ENCODE results near the gene NAT9. TPM values are rescaled to one million over a fixed set of nuclear protein-coding genes. Genes with fewer than 3 reads are reported as not detected.

The NAT9 gene
- polyA plus RNA-seq, 1 donor = 34.2 TPM

DNA sequence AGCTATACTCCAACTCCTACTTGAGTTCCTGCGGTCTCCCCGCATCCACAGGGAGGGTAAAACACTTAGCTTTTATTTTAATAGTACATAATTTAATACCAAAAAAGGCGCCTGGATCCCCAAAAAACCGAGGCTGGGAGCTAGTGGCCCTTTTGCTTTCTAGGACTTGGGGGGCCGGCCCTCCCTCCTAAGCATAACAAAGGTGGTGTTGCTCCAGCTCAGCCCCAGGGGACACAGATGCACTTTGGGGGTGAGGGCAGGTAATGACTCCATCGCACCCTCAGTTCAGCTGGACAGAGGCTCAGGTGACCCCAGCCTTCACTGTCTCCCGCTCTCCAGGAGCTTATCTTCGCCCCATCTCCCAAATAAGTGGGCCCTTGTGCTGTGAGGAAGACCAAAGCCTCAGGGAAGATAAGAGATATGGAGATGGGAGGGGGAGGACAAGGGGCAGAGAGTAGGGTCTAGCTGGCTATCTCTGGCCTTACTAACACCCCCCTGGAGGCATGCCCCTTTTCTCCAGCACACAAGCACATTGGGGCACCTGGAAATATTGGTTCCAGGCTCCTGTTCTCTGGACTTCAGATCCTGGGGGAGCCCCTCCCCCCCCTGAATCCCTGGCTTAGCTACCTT is 30.5 kb downstream of the NAT9 start:
- H3K4me1 ChIP-seq (ENCODE audit: control insufficient read depth, insufficient read depth, low read length) = peaks cover 55% of the 10 kb centered on the region
- DNase-seq = no peak

GRCh38 chr17:74744714-74745547 is 31.2 kb downstream of the NAT9 start:
- H3K27me3 ChIP-seq (ENCODE audit: control insufficient read depth, insufficient read depth, low read length) = no peaks in the 10 kb centered on the region
- DNase-seq = peak in 1 of 2 donors; percentile 73
- H3K4me3 ChIP-seq (ENCODE audit: low read length) = no peak overlapping the region
- H3K4me1 ChIP-seq (ENCODE audit: control insufficient read depth, insufficient read depth, low read length) = peaks cover 56% of the 10 kb centered on the region
- peaks cover 2% of the 10 kb centered on the region for H3K36me3 ChIP-seq (ENCODE audit: control insufficient read depth, insufficient read depth, low read length)
- H3K27ac ChIP-seq (ENCODE audit: low read length) = no peak overlapping the region
- peaks cover 2% of the 10 kb centered on the region for H3K9me3 ChIP-seq (ENCODE audit: control insufficient read depth, low read depth, low read length)
- no CpG with 5 or more reads among the region's 24 CpGs for whole genome bisulfite sequencing (ENCODE audit: insufficient coverage, low lambda C conversion rate)

More for the DNA sequence above, 30.5 kb downstream of the NAT9 start:
- Histone ChIP-seq H3K4me3 (ENCODE audit: low read length) (no peak overlapping the region), H3K9me3 (ENCODE audit: control insufficient read depth, low read depth, low read length) (peaks cover 2% of the 10 kb centered on the region), H3K27me3 (ENCODE audit: control insufficient read depth, insufficient read depth, low read length) (no peaks in the 10 kb centered on the region), H3K36me3 (ENCODE audit: control insufficient read depth, insufficient read depth, low read length) (peaks cover 2% of the 10 kb centered on the region), H3K27ac (ENCODE audit: low read length) (no peak overlapping the region)
- WGBS (ENCODE audit: insufficient coverage, low lambda C conversion rate) = 100% methylated on average over 1 of the region's 8 CpGs

GRCh38 chr17:74744349-74744713 is 31.8 kb downstream of the NAT9 start:
- H3K9me3 ChIP-seq (ENCODE audit: control insufficient read depth, low read depth, low read length) = peaks cover 2% of the 10 kb centered on the region
- H3K36me3 ChIP-seq (ENCODE audit: control insufficient read depth, insufficient read depth, low read length) = peaks cover under 1% of the 10 kb centered on the region
- H3K4me1 ChIP-seq (ENCODE audit: control insufficient read depth, insufficient read depth, low read length) = peaks cover 56% of the 10 kb centered on the region
- WGBS (ENCODE audit: insufficient coverage, low lambda C conversion rate) = no CpG with 5 or more reads among the region's 2 CpGs
- no peaks in the 10 kb centered on the region for H3K27me3 ChIP-seq (ENCODE audit: control insufficient read depth, insufficient read depth, low read length)
- no peak overlapping the region for H3K27ac ChIP-seq (ENCODE audit: low read length)
- no peak for DNase-seq
- no peak overlapping the region for H3K4me3 ChIP-seq (ENCODE audit: low read length)

DNA sequence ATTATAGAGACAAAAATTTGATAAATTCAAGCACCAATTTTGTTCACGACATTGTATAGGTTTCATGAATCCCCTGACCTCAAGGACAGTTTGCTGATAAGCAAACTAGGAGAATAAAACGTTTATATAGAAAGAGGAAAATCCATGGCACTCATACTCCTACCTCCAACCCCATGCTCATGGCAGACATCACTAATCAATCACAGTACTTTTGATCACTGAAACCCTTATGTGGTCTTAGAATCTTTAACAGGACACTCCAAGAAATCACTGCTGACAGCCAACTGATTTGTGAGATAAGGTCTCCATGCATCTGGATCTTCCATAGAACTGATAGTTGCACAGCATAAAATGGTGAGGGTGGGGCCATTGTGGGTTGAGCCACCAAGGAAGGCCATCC is 32.4 kb downstream of the NAT9 start:
- Histone ChIP-seq H3K9me3 (ENCODE audit: control insufficient read depth, low read depth, low read length) (no peaks in the 10 kb centered on the region), H3K4me3 (ENCODE audit: low read length) (no peak overlapping the region), H3K4me1 (ENCODE audit: control insufficient read depth, insufficient read depth, low read length) (peaks cover 59% of the 10 kb centered on the region), H3K27ac (ENCODE audit: low read length) (no peak overlapping the region), H3K27me3 (ENCODE audit: control insufficient read depth, insufficient read depth, low read length) (no peaks in the 10 kb centered on the region), H3K36me3 (ENCODE audit: control insufficient read depth, insufficient read depth, low read length) (no peaks in the 10 kb centered on the region)
- no CpG with 5 or more reads among the region's 2 CpGs for WGBS (ENCODE audit: insufficient coverage, low lambda C conversion rate)
- no peak for DNase-seq

DNA sequence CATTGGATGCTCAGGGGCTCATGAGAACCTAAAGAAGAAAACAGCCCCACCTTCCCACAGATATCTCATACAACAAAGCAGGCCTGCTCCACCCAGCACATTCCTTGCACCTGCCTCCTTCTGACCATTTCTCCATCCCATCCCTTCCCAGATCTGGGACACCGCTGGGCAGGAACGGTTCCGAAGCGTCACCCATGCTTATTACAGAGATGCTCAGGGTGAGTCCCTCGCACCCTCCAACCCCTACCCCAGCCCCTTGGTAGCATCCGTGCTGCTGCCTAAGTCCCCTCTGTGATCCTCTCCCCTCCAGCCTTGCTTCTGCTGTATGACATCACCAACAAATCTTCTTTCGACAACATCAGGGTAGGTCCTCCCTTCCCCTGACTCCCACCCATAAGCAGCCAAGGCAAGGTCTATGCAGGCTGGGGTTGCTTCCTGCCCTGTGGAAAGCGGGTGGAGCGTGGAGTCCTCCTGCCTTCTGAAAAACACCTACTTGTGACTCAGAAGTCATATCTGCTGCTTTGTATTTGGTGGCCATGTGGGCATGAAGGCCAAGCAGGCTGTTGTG is 33.1 kb downstream of the NAT9 start:
- Histone ChIP-seq H3K4me3 (ENCODE audit: low read length) (no peak overlapping the region), H3K27me3 (ENCODE audit: control insufficient read depth, insufficient read depth, low read length) (no peaks in the 10 kb centered on the region), H3K27ac (ENCODE audit: low read length) (no peak overlapping the region), H3K9me3 (ENCODE audit: control insufficient read depth, low read depth, low read length) (no peaks in the 10 kb centered on the region), H3K36me3 (ENCODE audit: control insufficient read depth, insufficient read depth, low read length) (no peaks in the 10 kb centered on the region), H3K4me1 (ENCODE audit: control insufficient read depth, insufficient read depth, low read length) (peaks cover 66% of the 10 kb centered on the region)
- WGBS (ENCODE audit: insufficient coverage, low lambda C conversion rate) = no CpG with 5 or more reads among the region's 9 CpGs
- DNase-seq = no peak

GRCh38 chr17:74742153-74742515 is 34.0 kb downstream of the NAT9 start:
- H3K27ac ChIP-seq (ENCODE audit: low read length) = no peak overlapping the region
- WGBS (ENCODE audit: insufficient coverage, low lambda C conversion rate) = no CpG with 5 or more reads among the region's 4 CpGs
- H3K36me3 ChIP-seq (ENCODE audit: control insufficient read depth, insufficient read depth, low read length) = no peaks in the 10 kb centered on the region
- no peak overlapping the region for H3K4me3 ChIP-seq (ENCODE audit: low read length)
- no peaks in the 10 kb centered on the region for H3K27me3 ChIP-seq (ENCODE audit: control insufficient read depth, insufficient read depth, low read length)
- peaks cover 67% of the 10 kb centered on the region for H3K4me1 ChIP-seq (ENCODE audit: control insufficient read depth, insufficient read depth, low read length)
- DNase-seq = peak in 1 of 2 donors; percentile 65
- H3K9me3 ChIP-seq (ENCODE audit: control insufficient read depth, low read depth, low read length) = no peaks in the 10 kb centered on the region

- H3K4me1 ChIP-seq (ENCODE audit: control insufficient read depth, insufficient read depth, low read length) = peaks cover 60% of the 10 kb centered on the region
- no peaks in the 10 kb centered on the region for H3K36me3 ChIP-seq (ENCODE audit: control insufficient read depth, insufficient read depth, low read length)
- H3K4me3 ChIP-seq (ENCODE audit: low read length) = no peak overlapping the region
- no CpG with 5 or more reads among the region's 17 CpGs for WGBS (ENCODE audit: insufficient coverage, low lambda C conversion rate)
- H3K9me3 ChIP-seq (ENCODE audit: control insufficient read depth, low read depth, low read length) = no peaks in the 10 kb centered on the region
- no peak overlapping the region for H3K27ac ChIP-seq (ENCODE audit: low read length)
- peaks cover 4% of the 10 kb centered on the region for H3K27me3 ChIP-seq (ENCODE audit: control insufficient read depth, insufficient read depth, low read length)
- no peak for DNase-seq
These were observed 35.3 kb downstream of the NAT9 start for GRCh38 chr17:74740641-74741387.

GRCh38 chr17:74740173-74740572 is 36.0 kb downstream of the NAT9 start:
- H3K27ac ChIP-seq (ENCODE audit: low read length) = no peak overlapping the region
- no peaks in the 10 kb centered on the region for H3K9me3 ChIP-seq (ENCODE audit: control insufficient read depth, low read depth, low read length)
- WGBS (ENCODE audit: insufficient coverage, low lambda C conversion rate) = no CpG with 5 or more reads among the region's 6 CpGs
- DNase-seq = no peak
- peaks cover 4% of the 10 kb centered on the region for H3K27me3 ChIP-seq (ENCODE audit: control insufficient read depth, insufficient read depth, low read length)
- H3K4me3 ChIP-seq (ENCODE audit: low read length) = no peak overlapping the region
- peaks cover 54% of the 10 kb centered on the region for H3K4me1 ChIP-seq (ENCODE audit: control insufficient read depth, insufficient read depth, low read length)
- no peaks in the 10 kb centered on the region for H3K36me3 ChIP-seq (ENCODE audit: control insufficient read depth, insufficient read depth, low read length)

DNA sequence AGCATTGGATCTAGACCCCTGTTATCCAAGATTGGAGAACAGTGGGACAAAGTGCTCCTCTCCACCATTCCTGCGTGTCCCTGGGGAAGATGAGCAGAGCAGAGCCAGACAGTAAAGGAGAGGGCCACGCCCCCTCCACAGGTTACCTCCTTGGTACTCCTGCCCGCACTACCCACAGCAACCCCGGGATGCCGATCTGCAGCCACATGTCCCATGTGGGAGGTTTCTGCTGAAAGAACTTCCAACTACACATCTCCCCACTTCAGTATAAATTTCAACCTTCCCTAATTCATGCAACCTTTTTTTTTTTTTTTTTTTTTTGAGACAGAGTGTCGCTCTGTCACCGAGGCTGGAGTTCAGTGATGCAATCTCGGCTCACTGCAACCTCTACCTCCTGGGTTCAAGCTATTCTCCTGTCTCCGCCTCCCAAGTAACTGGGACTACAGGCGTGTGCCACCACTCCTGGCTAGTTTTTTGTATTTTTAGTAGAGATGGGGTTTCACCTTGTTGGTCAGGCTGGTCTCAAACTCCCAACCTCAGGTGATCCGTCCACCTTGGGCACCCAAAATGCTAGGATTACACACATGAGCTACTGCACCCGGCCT is 36.8 kb downstream of the NAT9 start:
- Histone ChIP-seq H3K9me3 (ENCODE audit: control insufficient read depth, low read depth, low read length) (no peaks in the 10 kb centered on the region), H3K4me3 (ENCODE audit: low read length) (no peak overlapping the region), H3K27ac (ENCODE audit: low read length) (no peak overlapping the region), H3K36me3 (ENCODE audit: control insufficient read depth, insufficient read depth, low read length) (no peaks in the 10 kb centered on the region), H3K4me1 (ENCODE audit: control insufficient read depth, insufficient read depth, low read length) (peaks cover 46% of the 10 kb centered on the region), H3K27me3 (ENCODE audit: control insufficient read depth, insufficient read depth, low read length) (peaks cover 4% of the 10 kb centered on the region)
- no peak for DNase-seq
- no CpG with 5 or more reads among the region's 12 CpGs for WGBS (ENCODE audit: insufficient coverage, low lambda C conversion rate)

Data from large intestine (tissue), 3 donors.